ENCODE measurements around the gene MUC5AC. TPM values are rescaled to one million over a fixed set of nuclear protein-coding genes. Genes with fewer than 3 reads are reported as not detected.
"Not testable (repeated sequence)": the region's sequence is repeated elsewhere in the genome, so short reads cannot be mapped to it uniquely, and the experiment has no call there.

The MUC5AC gene
- total RNA-seq, 4 donors from 2014 or later: not detected

GRCh38 chr11:1162138-1162475 lies 4.4 kb downstream of the MUC5AC start:
- Histone ChIP-seq H3K9me3 (no peaks in the 10 kb centered on the region), H3K27me3 (peaks cover 4 to 8% (median 6%) of the 10 kb centered on the region in 3 donors), H3K4me1 (no peaks in the 10 kb centered on the region), H3K36me3 (no peaks in the 10 kb centered on the region), H3K27ac (no peak overlapping the region), H3K4me3 (no peak overlapping the region)
- TF ChIP-seq POLR2A (IDR thresholded peaks at IDR 0.05) (no peak), CTCF (IDR thresholded peaks at IDR 0.05 in 4 of 5, conservative IDR thresholded peaks at IDR 0.05 in 1 of 5) (no peak)
- in situ Hi-C loops (cut with MboI; ENCODE audit: low sequenced_read_pairs in 4 of 4): no loop called here
- intact Hi-C loops (cut with DNase I; ENCODE audit: low total_unique reads): no loop called here
- ATAC-seq (no peak), DNase-seq (no peak)

- DNase-seq: no peak
- no peak for ATAC-seq
- no peaks in the 10 kb centered on the region for H3K4me1 ChIP-seq
- H3K36me3 ChIP-seq: no peaks in the 10 kb centered on the region
- no peak for TF ChIP-seq CTCF (IDR thresholded peaks at IDR 0.05 in 4 of 5, conservative IDR thresholded peaks at IDR 0.05 in 1 of 5)
- TF ChIP-seq POLR2A (IDR thresholded peaks at IDR 0.05): no peak
- no peak overlapping the region for H3K4me3 ChIP-seq
- intact Hi-C loops (cut with DNase I; ENCODE audit: low total_unique reads) (no loop called here), in situ Hi-C loops (cut with MboI; ENCODE audit: low sequenced_read_pairs in 4 of 4) (no loop called here)
- peaks cover 4 to 8% (median 6%) of the 10 kb centered on the region in 3 donors for H3K27me3 ChIP-seq
- no peak overlapping the region for H3K27ac ChIP-seq
- H3K9me3 ChIP-seq: no peaks in the 10 kb centered on the region
Observed at GRCh38 chr11:1162491-1163311, 4.9 kb downstream of the MUC5AC start.

- DNase-seq: no peak
- in situ Hi-C loops (cut with MboI; ENCODE audit: low sequenced_read_pairs in 4 of 4) (no loop called here), intact Hi-C loops (cut with DNase I; ENCODE audit: low total_unique reads) (no loop called here)
- ATAC-seq: no peak
- H3K4me1 ChIP-seq: no peaks in the 10 kb centered on the region
- H3K4me3 ChIP-seq: no peak overlapping the region
- no peaks in the 10 kb centered on the region for H3K9me3 ChIP-seq
- no peak overlapping the region for H3K27ac ChIP-seq
- H3K27me3 ChIP-seq: peaks cover 4 to 8% (median 6%) of the 10 kb centered on the region in 3 donors
- TF ChIP-seq CTCF (IDR thresholded peaks at IDR 0.05 in 4 of 5, conservative IDR thresholded peaks at IDR 0.05 in 1 of 5) (no peak), POLR2A (IDR thresholded peaks at IDR 0.05) (no peak)
- no peaks in the 10 kb centered on the region for H3K36me3 ChIP-seq
Observed at GRCh38 chr11:1163321-1163910, 5.7 kb downstream of the MUC5AC start.

- TF ChIP-seq POLR2A (IDR thresholded peaks at IDR 0.05): no peak
- TF ChIP-seq CTCF (IDR thresholded peaks at IDR 0.05 in 4 of 5, conservative IDR thresholded peaks at IDR 0.05 in 1 of 5): no peak
- Histone ChIP-seq H3K4me1 (no peaks in the 10 kb centered on the region), H3K27ac (no peak overlapping the region), H3K27me3 (peaks cover 4 to 8% (median 6%) of the 10 kb centered on the region in 3 donors), H3K36me3 (no peaks in the 10 kb centered on the region), H3K4me3 (no peak overlapping the region), H3K9me3 (no peaks in the 10 kb centered on the region)
- DNase-seq (peak in 1 of 2 donors; percentile 8), ATAC-seq (no peak)
- in situ Hi-C loops (cut with MboI; ENCODE audit: low sequenced_read_pairs in 4 of 4): no loop called here
- intact Hi-C loops (cut with DNase I; ENCODE audit: low total_unique reads): no loop called here
Observed at GRCh38 chr11:1163911-1164735, 6.4 kb downstream of the MUC5AC start.

- H3K27ac ChIP-seq; H3K4me3 ChIP-seq; H3K9me3 ChIP-seq; H3K27me3 ChIP-seq; H3K36me3 ChIP-seq; H3K4me1 ChIP-seq; intact Hi-C loops (cut with DNase I; ENCODE audit: low total_unique reads); ATAC-seq; in situ Hi-C loops (cut with MboI; ENCODE audit: low sequenced_read_pairs in 4 of 4): not testable (repeated sequence)
- DNase-seq: peak in 1 of 2 donors; percentile 1
Observed at GRCh38 chr11:1164779-1165255, 7.1 kb downstream of the MUC5AC start.

All from gastrocnemius medialis (tissue), 4 donors.